Measurements from ENCODE around the gene NT5DC4.

Gene NT5DC4

GRCh38 chr2:112758711-112759110, 37.9 kb downstream of the NT5DC4 start:
- H3K4me1 ChIP-seq (ENCODE audit: control insufficient read depth, insufficient read depth, low read length) = peaks cover 9% of the 10 kb centered on the region
- H3K4me3 ChIP-seq (ENCODE audit: low read depth, low read length) = no peak overlapping the region
- no peaks in the 10 kb centered on the region for H3K27me3 ChIP-seq (ENCODE audit: control insufficient read depth, insufficient read depth, low read length)
- H3K36me3 ChIP-seq (ENCODE audit: control insufficient read depth, insufficient read depth, low read length) = peaks cover 75% of the 10 kb centered on the region
- H3K27ac ChIP-seq (ENCODE audit: low read depth, low read length) = no peak overlapping the region
- no peaks in the 10 kb centered on the region for H3K9me3 ChIP-seq (ENCODE audit: control insufficient read depth, insufficient read depth, low read depth, low read length)
- H3K9ac ChIP-seq (ENCODE audit: low read length) = no peak overlapping the region

GRCh38 chr2:112760149-112760548, 39.3 kb downstream of the NT5DC4 start:
- H3K9ac ChIP-seq (ENCODE audit: low read length) = no peak overlapping the region
- no peaks in the 10 kb centered on the region for H3K27me3 ChIP-seq (ENCODE audit: control insufficient read depth, insufficient read depth, low read length)
- peaks cover 60% of the 10 kb centered on the region for H3K36me3 ChIP-seq (ENCODE audit: control insufficient read depth, insufficient read depth, low read length)
- no peak overlapping the region for H3K27ac ChIP-seq (ENCODE audit: low read depth, low read length)
- H3K9me3 ChIP-seq (ENCODE audit: control insufficient read depth, insufficient read depth, low read depth, low read length) = no peaks in the 10 kb centered on the region
- peaks cover 11% of the 10 kb centered on the region for H3K4me1 ChIP-seq (ENCODE audit: control insufficient read depth, insufficient read depth, low read length)
- H3K4me3 ChIP-seq (ENCODE audit: low read depth, low read length) = no peak overlapping the region

GRCh38 chr2:112762276-112762675, 41.5 kb downstream of the NT5DC4 start:
- Histone ChIP-seq H3K27me3 (ENCODE audit: control insufficient read depth, insufficient read depth, low read length) (no peaks in the 10 kb centered on the region), H3K9me3 (ENCODE audit: control insufficient read depth, insufficient read depth, low read depth, low read length) (no peaks in the 10 kb centered on the region), H3K4me3 (ENCODE audit: low read depth, low read length) (no peak overlapping the region), H3K4me1 (ENCODE audit: control insufficient read depth, insufficient read depth, low read length) (peaks cover 12% of the 10 kb centered on the region), H3K9ac (ENCODE audit: low read length) (no peak overlapping the region), H3K36me3 (ENCODE audit: control insufficient read depth, insufficient read depth, low read length) (peaks cover 41% of the 10 kb centered on the region), H3K27ac (ENCODE audit: low read depth, low read length) (no peak overlapping the region)

- H3K4me3 ChIP-seq (ENCODE audit: low read depth, low read length) = peak within 1 kb of the TSS; percentile 94
- H3K36me3 ChIP-seq (ENCODE audit: control insufficient read depth, insufficient read depth, low read length) = peaks cover 22% of the 10 kb centered on the region
- H3K9ac ChIP-seq (ENCODE audit: low read length) = peak within 1 kb of the TSS; percentile 88
- no peak within 1 kb of the TSS; the same call in 1 of the 2 replicates for H3K27ac ChIP-seq (ENCODE audit: low read depth, low read length)
- H3K9me3 ChIP-seq (ENCODE audit: control insufficient read depth, insufficient read depth, low read depth, low read length) = no peaks in the 10 kb centered on the region
- H3K4me1 ChIP-seq (ENCODE audit: control insufficient read depth, insufficient read depth, low read length) = peaks cover 12% of the 10 kb centered on the region
- H3K27me3 ChIP-seq (ENCODE audit: control insufficient read depth, insufficient read depth, low read length) = no peaks in the 10 kb centered on the region
These were observed 43.5 kb downstream of the NT5DC4 start, which contains the start of gene CKAP2L for GRCh38 chr2:112764071-112765044. TSS of gene CKAP2L (minus strand) at chr2:112764609. CDS start at chr2:112764598, 11 bp downstream.

- Histone ChIP-seq H3K4me3 (ENCODE audit: low read depth, low read length) (peak overlapping the region; percentile 94), H3K36me3 (ENCODE audit: control insufficient read depth, insufficient read depth, low read length) (peaks cover 15% of the 10 kb centered on the region), H3K4me1 (ENCODE audit: control insufficient read depth, insufficient read depth, low read length) (peaks cover 12% of the 10 kb centered on the region), H3K9me3 (ENCODE audit: control insufficient read depth, insufficient read depth, low read depth, low read length) (no peaks in the 10 kb centered on the region), H3K9ac (ENCODE audit: low read length) (peak overlapping the region; percentile 22), H3K27me3 (ENCODE audit: control insufficient read depth, insufficient read depth, low read length) (no peaks in the 10 kb centered on the region), H3K27ac (ENCODE audit: low read depth, low read length) (no peak overlapping the region)
These were observed 44.4 kb downstream of the NT5DC4 start for GRCh38 chr2:112765251-112765650.

- Histone ChIP-seq H3K4me1 (ENCODE audit: control insufficient read depth, insufficient read depth, low read length) (peaks cover 11% of the 10 kb centered on the region), H3K27me3 (ENCODE audit: control insufficient read depth, insufficient read depth, low read length) (no peaks in the 10 kb centered on the region), H3K4me3 (ENCODE audit: low read depth, low read length) (no peak overlapping the region), H3K27ac (ENCODE audit: low read depth, low read length) (no peak overlapping the region), H3K36me3 (ENCODE audit: control insufficient read depth, insufficient read depth, low read length) (no peaks in the 10 kb centered on the region), H3K9ac (ENCODE audit: low read length) (no peak overlapping the region), H3K9me3 (ENCODE audit: control insufficient read depth, insufficient read depth, low read depth, low read length) (no peaks in the 10 kb centered on the region)
These were observed 47.0 kb downstream of the NT5DC4 start for GRCh38 chr2:112767693-112768330.

- Histone ChIP-seq H3K9me3 (ENCODE audit: control insufficient read depth, insufficient read depth, low read depth, low read length) (no peaks in the 10 kb centered on the region), H3K27me3 (ENCODE audit: control insufficient read depth, insufficient read depth, low read length) (no peaks in the 10 kb centered on the region), H3K36me3 (ENCODE audit: control insufficient read depth, insufficient read depth, low read length) (no peaks in the 10 kb centered on the region), H3K27ac (ENCODE audit: low read depth, low read length) (no peak overlapping the region), H3K4me1 (ENCODE audit: control insufficient read depth, insufficient read depth, low read length) (peaks cover 5% of the 10 kb centered on the region; the same call in 1 of the 2 replicates), H3K9ac (ENCODE audit: low read length) (no peak overlapping the region), H3K4me3 (ENCODE audit: low read depth, low read length) (no peak overlapping the region)
These were observed 47.6 kb downstream of the NT5DC4 start for GRCh38 chr2:112768432-112768831.

GRCh38 chr2:112772322-112772721, 51.5 kb downstream of the NT5DC4 start:
- Histone ChIP-seq H3K4me3 (ENCODE audit: low read depth, low read length) (no peak overlapping the region), H3K27ac (ENCODE audit: low read depth, low read length) (no peak overlapping the region), H3K27me3 (ENCODE audit: control insufficient read depth, insufficient read depth, low read length) (no peaks in the 10 kb centered on the region), H3K36me3 (ENCODE audit: control insufficient read depth, insufficient read depth, low read length) (no peaks in the 10 kb centered on the region), H3K9ac (ENCODE audit: low read length) (no peak overlapping the region), H3K9me3 (ENCODE audit: control insufficient read depth, insufficient read depth, low read depth, low read length) (no peaks in the 10 kb centered on the region), H3K4me1 (ENCODE audit: control insufficient read depth, insufficient read depth, low read length) (no peaks in the 10 kb centered on the region)

- Histone ChIP-seq H3K4me1 (ENCODE audit: control insufficient read depth, insufficient read depth, low read length) (no peaks in the 10 kb centered on the region), H3K4me3 (ENCODE audit: low read depth, low read length) (no peak overlapping the region), H3K27me3 (ENCODE audit: control insufficient read depth, insufficient read depth, low read length) (no peaks in the 10 kb centered on the region), H3K9ac (ENCODE audit: low read length) (no peak overlapping the region), H3K9me3 (ENCODE audit: control insufficient read depth, insufficient read depth, low read depth, low read length) (no peaks in the 10 kb centered on the region), H3K27ac (ENCODE audit: low read depth, low read length) (no peak overlapping the region), H3K36me3 (ENCODE audit: control insufficient read depth, insufficient read depth, low read length) (no peaks in the 10 kb centered on the region)
These were observed 52.2 kb downstream of the NT5DC4 start for GRCh38 chr2:112772911-112773475.

- H3K27ac ChIP-seq (ENCODE audit: low read depth, low read length) = no peak overlapping the region
- no peak overlapping the region for H3K4me3 ChIP-seq (ENCODE audit: low read depth, low read length)
- no peak overlapping the region for H3K9ac ChIP-seq (ENCODE audit: low read length)
- no peaks in the 10 kb centered on the region for H3K4me1 ChIP-seq (ENCODE audit: control insufficient read depth, insufficient read depth, low read length)
- no peaks in the 10 kb centered on the region for H3K36me3 ChIP-seq (ENCODE audit: control insufficient read depth, insufficient read depth, low read length)
- no peaks in the 10 kb centered on the region for H3K27me3 ChIP-seq (ENCODE audit: control insufficient read depth, insufficient read depth, low read length)
- H3K9me3 ChIP-seq (ENCODE audit: control insufficient read depth, insufficient read depth, low read depth, low read length) = no peaks in the 10 kb centered on the region
These were observed 52.7 kb downstream of the NT5DC4 start for GRCh38 chr2:112773556-112773955.

Data from HUES6 (cell line).